ENCODE measurements around the gene RPRML.

DNA sequence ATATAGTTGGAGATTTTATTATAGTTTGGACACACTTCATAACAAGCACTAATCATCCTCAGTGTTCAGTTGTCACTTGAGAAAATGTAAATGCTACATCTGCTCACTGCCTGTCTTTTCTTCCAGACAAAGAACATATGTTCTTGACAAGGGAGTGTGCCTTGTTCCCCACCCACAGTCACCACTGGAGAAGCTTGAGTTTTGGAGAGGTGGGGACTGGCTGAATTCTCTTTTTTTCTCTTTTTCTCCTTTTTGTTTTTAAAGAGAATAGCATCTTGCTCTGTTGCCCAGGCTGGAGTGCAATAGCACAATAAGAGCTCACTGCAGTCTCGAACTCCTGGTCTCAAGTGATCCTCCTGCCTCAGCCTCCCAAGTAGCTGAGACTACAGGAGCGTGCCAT, 15.5 kb downstream of the RPRML start:
- TF ChIP-seq, protein P1, sequence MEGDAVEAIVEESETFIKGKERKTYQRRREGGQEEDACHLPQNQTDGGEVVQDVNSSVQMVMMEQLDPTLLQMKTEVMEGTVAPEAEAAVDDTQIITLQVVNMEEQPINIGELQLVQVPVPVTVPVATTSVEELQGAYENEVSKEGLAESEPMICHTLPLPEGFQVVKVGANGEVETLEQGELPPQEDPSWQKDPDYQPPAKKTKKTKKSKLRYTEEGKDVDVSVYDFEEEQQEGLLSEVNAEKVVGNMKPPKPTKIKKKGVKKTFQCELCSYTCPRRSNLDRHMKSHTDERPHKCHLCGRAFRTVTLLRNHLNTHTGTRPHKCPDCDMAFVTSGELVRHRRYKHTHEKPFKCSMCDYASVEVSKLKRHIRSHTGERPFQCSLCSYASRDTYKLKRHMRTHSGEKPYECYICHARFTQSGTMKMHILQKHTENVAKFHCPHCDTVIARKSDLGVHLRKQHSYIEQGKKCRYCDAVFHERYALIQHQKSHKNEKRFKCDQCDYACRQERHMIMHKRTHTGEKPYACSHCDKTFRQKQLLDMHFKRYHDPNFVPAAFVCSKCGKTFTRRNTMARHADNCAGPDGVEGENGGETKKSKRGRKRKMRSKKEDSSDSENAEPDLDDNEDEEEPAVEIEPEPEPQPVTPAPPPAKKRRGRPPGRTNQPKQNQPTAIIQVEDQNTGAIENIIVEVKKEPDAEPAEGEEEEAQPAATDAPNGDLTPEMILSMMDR (IDR thresholded peaks at IDR 0.05), result no peak
- TF ChIP-seq EZH2 (IDR thresholded peaks at IDR 0.05), result no peak

Measured in neural progenitor cell (in vitro differentiated cells).